Measurements from ENCODE around the gene DNAJB8.

The DNAJB8 gene

GRCh38 chr3:128493570-128494366, 27.1 kb upstream of the DNAJB8 start:
- DNase-seq (ENCODE audit: low read depth) = no peak

DNA sequence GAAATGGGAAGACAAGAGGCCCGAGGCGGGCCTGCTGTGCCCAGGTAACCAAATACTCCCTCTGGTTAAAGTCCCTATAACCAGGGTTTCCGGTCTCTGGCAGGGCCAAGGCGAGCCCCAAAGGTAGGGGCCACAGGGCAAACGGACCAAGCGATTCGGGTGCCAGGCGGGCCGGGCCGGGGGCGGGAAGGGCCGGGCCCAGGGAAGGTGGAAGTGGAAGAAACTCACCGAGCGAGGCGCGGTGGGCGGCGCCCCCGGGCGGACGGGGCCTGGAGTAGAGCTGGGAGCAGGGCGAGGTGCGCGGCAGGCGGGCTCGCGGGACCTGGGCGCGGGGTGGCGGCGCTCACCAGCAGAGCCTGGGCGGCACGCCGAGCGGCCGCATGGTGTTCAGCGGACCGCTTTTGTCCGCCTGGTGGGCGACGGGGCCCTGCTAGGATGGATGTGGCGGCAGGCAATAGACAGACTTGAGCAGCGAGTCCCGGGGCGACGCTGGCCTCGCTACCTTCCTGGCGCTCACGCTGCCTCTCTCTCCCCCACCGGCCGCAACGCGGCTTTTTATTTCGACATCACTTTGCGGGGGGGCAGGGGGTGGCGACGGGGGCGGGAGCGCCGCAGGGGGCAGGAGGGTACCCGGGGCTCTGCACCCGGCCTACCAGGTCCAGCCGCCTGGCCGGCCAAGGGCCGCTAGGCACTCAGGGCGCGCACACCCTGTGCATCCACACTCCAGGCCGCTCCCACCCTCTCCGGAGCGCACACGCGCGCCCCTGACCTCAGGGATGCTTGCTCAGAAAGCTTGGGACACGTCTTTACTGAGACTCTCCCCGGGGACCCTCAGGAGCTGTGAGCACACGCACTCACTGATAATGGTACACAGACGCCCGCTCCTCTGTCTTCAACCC, 26.2 kb upstream of the DNAJB8 start, which contains the start of gene GATA2:
TSS of gene GATA2 (minus strand) at position 531 of the 899 bp plus-strand sequence. CDS start 6,170 bp downstream, outside the sequence.
- DNase-seq (ENCODE audit: low read depth) = no peak

GRCh38 chr3:128491941-128492670, 25.4 kb upstream of the DNAJB8 start:
- no peak for DNase-seq (ENCODE audit: low read depth)

GRCh38 chr3:128491691-128491940, 24.9 kb upstream of the DNAJB8 start:
- no peak for DNase-seq (ENCODE audit: low read depth)

GRCh38 chr3:128490915-128491690, 24.4 kb upstream of the DNAJB8 start:
- DNase-seq (ENCODE audit: low read depth) = no peak

DNA sequence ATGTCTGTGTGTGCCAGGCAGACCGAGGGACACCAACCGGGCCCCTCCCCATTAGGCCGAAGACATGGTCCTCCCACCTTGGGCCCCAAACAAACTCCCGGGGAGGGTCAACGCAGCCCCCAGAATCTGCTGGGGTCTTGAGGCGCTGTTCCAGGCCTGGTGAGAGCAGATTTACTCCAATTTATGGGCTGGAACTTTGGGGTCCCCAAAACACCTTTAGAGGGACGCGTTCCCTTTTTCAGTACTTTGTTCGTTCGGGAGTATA, 23.9 kb upstream of the DNAJB8 start:
- no peak for DNase-seq (ENCODE audit: low read depth)

- no peak for DNase-seq (ENCODE audit: low read depth)
Observed at GRCh38 chr3:128489927-128490649, 23.4 kb upstream of the DNAJB8 start.

DNA sequence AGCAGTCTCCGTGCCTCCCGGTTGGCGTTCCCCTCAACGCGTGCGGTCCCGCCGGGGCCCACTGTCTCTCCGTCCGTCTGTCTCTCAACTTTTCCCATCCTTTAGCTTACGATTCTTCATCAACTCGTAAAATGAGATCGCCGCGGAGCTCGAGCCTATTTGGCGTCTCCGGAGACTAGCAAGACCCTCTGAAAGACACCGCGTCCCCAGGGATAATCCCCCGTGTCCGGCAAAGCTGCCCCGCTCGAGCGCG, 22.9 kb upstream of the DNAJB8 start:
- DNase-seq (ENCODE audit: low read depth) = no peak

DNA sequence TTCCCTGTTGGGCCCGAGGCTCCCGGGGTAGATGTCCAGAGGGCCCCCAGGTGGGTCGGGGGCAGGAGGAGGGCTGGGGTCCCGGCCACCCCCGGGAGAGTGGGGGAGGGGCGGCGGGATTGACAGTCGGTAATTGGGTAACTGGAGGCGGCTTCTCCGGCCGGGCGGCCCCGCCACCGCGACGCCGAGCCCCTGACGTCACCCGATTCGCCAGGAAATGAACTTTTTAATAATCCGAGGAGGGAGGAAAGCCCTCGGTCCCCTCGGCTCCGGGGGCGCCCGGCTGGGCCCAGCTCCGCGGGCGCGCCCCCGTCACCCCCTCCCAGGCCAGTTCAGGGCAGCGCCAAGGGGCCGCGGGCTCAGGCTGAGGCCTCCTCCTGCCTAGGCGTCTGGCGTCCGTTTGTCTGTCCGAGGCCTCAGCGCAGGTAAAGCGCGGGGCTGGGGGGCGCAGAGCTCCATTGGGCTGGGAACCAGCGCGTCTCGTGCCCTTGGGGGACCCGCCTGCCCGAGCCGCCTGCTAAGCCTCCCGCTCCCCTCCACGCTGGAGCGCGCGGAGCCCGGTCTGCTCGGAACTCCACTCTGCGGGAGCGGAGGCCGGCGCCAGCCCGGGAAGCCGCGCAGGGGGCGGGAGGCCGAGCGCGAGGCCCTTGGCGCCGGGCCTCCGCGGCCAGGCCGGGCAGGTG, 22.4 kb upstream of the DNAJB8 start:
- DNase-seq (ENCODE audit: low read depth) = no peak

GRCh38 chr3:128488636-128488990, 21.9 kb upstream of the DNAJB8 start:
- no peak for DNase-seq (ENCODE audit: low read depth)

DNA sequence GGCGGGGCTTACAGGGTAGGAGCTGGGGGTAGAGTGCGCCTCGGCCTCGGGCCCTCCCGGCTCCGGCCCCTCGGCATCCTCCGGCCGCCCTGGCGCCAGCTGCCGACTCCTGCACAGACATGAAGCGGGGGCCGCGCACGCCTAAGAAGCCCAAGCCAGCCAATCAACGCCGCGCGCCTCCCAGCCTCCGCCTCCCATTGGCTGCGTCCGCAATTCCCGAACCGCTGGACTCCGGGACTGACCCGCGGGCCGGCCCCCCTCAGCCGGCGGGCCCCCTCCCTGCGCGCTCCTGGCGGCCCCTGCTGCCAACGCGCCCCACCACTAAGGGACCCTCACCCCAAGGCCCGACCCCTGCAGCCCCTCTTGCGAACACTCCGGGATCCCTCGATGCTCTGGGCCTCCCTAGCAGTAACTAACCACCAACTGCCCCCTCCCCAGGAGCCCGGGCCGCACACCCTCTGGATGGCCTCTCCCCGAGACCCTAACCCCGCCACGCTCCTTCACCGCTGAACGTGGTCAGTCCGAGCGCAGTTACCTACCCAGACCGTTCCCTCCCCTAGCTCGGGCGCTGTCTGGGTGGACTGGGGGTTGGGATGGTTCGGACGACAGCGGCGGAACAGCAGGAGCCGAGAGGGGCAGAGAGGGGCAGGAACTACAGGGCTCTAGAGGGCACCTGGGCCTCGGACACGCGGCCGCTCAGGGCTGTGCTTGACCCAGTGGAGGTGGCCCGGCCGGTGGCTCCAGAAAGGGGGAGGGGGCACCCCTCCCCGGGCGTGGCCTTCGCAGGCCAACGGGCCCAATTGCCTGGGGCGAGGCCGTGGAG, 21.3 kb upstream of the DNAJB8 start:
- DNase-seq (ENCODE audit: low read depth) = no peak

- no peak for DNase-seq (ENCODE audit: low read depth)
Observed at GRCh38 chr3:128487538-128487812, 20.8 kb upstream of the DNAJB8 start.

- DNase-seq (ENCODE audit: low read depth) = no peak
Observed at GRCh38 chr3:128486681-128487537, 20.2 kb upstream of the DNAJB8 start.

DNA sequence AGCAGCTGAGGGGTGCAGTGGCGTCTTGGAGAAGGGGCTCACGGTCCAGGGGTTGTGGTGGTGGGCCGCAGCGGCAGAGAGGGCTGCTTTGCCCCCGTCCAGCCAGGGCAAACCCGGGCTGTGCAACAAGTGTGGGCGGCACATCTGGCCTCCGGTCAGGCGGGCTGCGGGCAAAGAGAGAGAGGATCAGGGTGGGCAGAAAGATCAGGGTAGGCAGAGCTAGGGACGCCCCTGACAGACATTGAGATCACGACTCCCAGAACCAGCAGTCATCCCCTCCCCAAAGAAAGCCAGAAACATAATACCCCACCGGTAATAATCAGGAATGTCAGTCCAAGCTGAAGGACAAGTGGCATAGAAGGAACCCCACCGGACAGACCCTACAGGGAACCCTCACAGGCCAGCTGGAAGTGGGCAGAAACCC, 19.5 kb upstream of the DNAJB8 start:
- DNase-seq (ENCODE audit: low read depth) = no peak

DNA sequence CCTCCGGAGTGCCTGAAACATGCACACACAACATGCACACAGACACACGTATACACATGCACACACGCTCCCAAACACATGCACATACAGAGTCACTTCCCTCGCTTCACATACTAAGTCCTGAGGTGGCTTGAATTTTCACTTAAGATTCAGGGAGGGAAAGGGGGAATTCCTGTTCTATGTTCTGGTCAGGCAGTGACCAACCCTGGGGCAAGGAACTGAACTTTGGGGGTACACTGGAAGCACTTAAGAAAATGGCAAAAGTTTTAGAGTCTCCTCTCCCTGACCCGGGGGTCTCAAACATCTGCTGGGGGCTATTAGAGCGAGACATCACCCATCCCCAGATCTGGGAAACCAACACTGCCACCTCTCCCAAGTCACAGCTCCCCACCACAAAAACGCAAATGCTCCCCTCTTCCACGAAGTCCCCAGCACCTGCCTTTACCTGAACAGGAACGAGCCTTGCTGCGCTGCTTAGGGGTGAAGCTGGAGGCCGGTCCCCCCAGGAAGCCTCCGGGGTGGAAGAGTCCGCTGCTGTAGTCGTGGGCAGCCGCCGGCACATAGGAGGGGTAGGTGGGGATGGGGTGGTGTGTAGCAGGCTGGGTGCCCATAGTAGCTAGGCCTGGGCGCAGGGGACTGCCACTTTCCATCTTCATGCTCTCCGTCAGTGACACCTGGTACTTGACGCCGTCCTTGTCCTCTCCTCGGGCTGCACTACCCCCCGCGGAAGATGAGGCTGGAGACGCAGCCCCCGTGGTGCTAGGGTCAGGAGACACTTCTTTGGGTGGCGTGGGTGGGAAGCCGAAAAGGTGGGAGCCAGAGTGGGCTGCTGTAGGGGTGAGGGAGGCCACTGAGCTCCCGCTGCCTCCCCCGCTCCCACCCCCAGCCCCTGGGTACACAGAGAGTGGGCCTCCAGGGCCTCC, 18.9 kb upstream of the DNAJB8 start:
- no peak for DNase-seq (ENCODE audit: low read depth)

DNA sequence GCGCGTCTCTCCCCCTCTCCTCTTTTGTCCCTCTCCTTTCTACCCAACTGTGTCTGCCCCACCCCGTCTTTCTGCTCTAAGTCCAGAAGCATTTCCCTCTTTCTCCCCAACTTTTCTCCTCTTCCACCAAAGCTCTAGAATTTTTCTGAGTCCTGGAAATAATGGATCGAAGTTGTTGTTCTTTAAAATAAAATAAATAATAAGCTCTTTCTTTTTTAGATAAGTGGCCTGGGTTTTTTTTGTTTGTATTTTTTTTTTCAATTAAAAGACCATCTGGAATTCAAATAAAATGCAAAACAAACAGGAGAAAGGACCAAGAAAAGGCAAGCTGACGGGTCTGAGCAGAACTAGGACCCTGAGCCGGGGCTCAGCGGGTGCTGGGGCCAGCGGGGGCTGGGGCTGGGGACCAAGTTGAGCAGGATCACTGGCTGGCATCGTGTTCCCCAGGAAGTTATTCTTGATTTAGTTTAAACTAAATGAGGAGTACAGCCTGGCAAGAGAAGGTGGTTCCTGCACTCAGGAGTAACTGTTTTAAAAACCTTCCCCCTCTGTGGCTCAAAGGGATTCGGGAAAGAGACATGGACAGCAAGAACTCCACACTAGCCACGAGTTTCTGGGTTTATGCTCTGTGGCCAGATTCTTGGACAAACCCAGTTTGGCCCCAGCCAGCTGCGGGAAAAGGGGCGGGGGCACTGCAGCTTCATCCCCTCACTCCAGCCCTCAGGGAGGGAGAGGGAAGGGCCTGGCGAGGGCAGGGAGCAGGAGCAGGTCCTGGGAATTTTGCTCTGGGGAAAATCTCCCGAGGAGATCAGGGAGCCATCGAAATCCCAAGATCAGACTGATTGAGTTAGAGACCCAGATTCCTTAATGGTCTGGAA, 18.0 kb upstream of the DNAJB8 start:
- DNase-seq (ENCODE audit: low read depth) = no peak

DNA sequence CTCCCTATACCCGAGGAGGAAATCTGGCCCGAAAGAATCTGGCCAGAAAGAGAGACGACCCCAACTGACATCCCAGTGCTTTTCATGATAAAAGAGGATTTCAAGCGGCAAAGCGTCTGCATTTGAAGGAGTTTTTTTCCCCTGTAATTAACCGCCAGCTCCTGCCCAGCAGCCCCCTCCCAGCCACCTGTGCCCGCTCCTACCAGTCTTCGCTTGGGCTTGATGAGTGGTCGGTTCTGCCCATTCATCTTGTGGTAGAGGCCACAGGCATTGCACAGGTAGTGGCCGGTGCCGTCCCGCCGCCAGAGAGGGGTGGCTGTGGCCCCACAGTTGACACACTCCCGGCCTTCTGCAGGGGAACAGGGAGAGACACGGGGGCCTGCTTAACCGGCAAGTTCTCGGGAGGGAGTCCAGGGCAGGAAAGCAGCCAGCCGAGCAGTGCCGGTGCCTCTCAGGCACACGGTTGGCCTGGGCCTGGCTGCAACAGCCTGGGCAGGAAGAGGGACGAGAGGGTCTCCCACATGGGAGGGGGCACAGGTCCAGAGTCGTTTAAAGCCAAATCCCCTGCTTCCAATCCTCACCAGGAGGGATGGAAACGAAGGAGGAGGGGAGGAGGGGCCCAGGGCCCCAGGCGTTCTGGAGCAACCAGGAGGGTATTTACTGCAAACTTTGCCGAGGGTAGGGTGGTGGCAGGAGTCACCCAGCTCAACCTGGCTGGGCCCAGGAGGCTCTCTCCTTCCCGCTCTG, 17.1 kb upstream of the DNAJB8 start:
- no peak for DNase-seq (ENCODE audit: low read depth)

Data from stimulated activated CD8-positive, alpha-beta memory T cell treated with anti-CD3 and anti-CD28 coated beads, Interleukin-15, amount 100 ng/mL, for 24 hours (primary cell).